ENCODE results near the gene POGK.

The POGK gene

GRCh38 chr1:166905136-166905535 is 65.9 kb downstream of the POGK start:
- no peak for DNase-seq

DNA sequence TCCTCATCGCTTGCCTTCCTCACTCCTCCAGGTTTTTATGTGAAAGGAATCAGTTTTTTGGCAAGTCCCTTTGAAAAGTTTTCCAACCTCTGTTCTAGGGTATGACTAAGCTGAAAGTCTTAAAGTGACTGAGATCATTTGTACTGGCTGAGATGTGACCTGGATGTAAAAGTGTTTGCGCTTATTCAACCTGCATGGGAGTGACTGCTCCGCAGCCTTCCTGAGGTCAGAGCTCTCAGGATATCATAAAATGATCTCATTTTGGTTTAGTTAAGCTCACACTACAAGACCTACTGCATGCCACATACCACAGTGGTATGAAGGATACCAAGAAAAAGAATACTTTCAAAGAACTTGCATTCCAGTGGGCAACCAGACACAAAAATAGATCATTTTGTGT is 66.6 kb downstream of the POGK start:
- DNase-seq, result no peak
